Adrenal gland (tissue), 5 donors: ENCODE data around the gene UBXN6.

Experiments
- POLR2A ChIP-seq, 2 donors: fragments of 450-650 bp; IDR thresholded peaks; one replicate each; pipeline ENCODE4 v1.6.1; 2017; ENCODE audit warnings: antibody characterized with exemption in 2 of 2, mild to moderate bottlenecking in 2 of 2, moderate library complexity in 1 of 2
- TF ChIP-seq, protein P1 (sequence below), 6 experiments: fragments of 450-650 bp in 4 of 6; fragments of 200-600 bp in 2 of 6; sonication (generic) in 1 of 6; IDR thresholded peaks; 1 replicate in 5 of 6; 2 replicates in 1 of 6; pipeline versions ENCODE4 v1.5.1 to v1.8.0; 2016 to 2021; ENCODE audit warnings: antibody characterized with exemption in 6 of 6, mild to moderate bottlenecking in 2 of 6, moderate library complexity in 1 of 6
- donor health status: DM: no; HTN: no; CAD: no.

DNA sequence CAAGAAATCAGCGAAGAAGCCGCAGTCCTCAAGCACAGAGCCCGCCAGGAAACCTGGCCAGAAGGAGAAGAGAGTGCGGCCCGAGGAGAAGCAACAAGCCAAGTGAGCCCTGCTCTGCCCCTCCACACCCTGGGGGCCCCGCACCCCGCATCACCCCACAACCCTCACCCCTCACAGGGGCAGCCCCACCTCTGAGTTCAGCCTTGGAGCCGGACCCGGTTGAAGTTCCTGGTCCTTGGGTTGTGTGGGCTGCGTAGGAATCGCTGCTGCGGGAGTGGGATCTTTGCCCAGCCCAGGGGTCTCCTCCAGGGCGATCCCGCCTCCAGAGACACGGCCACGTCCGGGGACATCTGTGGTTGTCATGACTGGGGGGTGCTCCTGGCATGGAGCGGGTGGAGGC, 38.7 kb upstream of the UBXN6 start:
- TF ChIP-seq, protein P1, sequence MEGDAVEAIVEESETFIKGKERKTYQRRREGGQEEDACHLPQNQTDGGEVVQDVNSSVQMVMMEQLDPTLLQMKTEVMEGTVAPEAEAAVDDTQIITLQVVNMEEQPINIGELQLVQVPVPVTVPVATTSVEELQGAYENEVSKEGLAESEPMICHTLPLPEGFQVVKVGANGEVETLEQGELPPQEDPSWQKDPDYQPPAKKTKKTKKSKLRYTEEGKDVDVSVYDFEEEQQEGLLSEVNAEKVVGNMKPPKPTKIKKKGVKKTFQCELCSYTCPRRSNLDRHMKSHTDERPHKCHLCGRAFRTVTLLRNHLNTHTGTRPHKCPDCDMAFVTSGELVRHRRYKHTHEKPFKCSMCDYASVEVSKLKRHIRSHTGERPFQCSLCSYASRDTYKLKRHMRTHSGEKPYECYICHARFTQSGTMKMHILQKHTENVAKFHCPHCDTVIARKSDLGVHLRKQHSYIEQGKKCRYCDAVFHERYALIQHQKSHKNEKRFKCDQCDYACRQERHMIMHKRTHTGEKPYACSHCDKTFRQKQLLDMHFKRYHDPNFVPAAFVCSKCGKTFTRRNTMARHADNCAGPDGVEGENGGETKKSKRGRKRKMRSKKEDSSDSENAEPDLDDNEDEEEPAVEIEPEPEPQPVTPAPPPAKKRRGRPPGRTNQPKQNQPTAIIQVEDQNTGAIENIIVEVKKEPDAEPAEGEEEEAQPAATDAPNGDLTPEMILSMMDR (IDR thresholded peaks at IDR 0.05), result no peak
- TF ChIP-seq POLR2A (IDR thresholded peaks at IDR 0.05), result no peak
